RWPE2 (cell line): Measurements from ENCODE around the gene MAPRE3.
A peak's percentile ranks its signal among the peaks of the same experiment; 100 is the strongest.

Source experiments
- ATAC-seq: fragments of 200-7000 bp; cut with Tn5 transposase; 3 replicates; pipeline ENCODE4 v1.9.1; 2021; ENCODE audit warnings: low read depth
- DNase-seq: peaks from one replicate; pipeline ENCODE4 v3.0.0-alpha.2; 2020; ENCODE audit warnings: low spot score
- H3K27ac ChIP-seq: fragments of 450-650 bp; 2 replicates; pipeline ENCODE4 v1.5.1; 2017; ENCODE audit warnings: mild to moderate bottlenecking; ENCODE audit not compliant: poor library complexity, severe bottlenecking
- H3K27me3 ChIP-seq: fragments of 250-450 bp; sonication (Bioruptor Pico); 2 replicates; pipeline ENCODE4 v1.5.1; 2021; ENCODE audit warnings: mild to moderate bottlenecking, moderate library complexity; ENCODE audit not compliant: insufficient read depth, poor library complexity, severe bottlenecking
- H3K36me3 ChIP-seq: fragments of 250-450 bp; sonication (Bioruptor Pico); 2 replicates; pipeline ENCODE4 v1.5.1; 2020; ENCODE audit warnings: low read depth, mild to moderate bottlenecking, moderate library complexity
- H3K4me1 ChIP-seq: fragments of 250-450 bp; sonication (Bioruptor Pico); 2 replicates; pipeline ENCODE4 v1.5.1; 2021; ENCODE audit warnings: mild to moderate bottlenecking, moderate library complexity; ENCODE audit not compliant: insufficient read depth, poor library complexity, severe bottlenecking
- H3K4me3 ChIP-seq: fragments of 250-450 bp; sonication (Bioruptor Pico); 2 replicates; pipeline ENCODE4 v1.5.1; 2021; ENCODE audit warnings: mild to moderate bottlenecking, moderate library complexity; ENCODE audit not compliant: severe bottlenecking
- H3K9me3 ChIP-seq: fragments of 250-450 bp; sonication (Bioruptor Pico); 2 replicates; pipeline ENCODE4 v1.5.1; 2021; ENCODE audit warnings: mild to moderate bottlenecking, moderate library complexity; ENCODE audit not compliant: severe bottlenecking
- TF ChIP-seq, protein P1 (sequence below): fragments of 450-650 bp; IDR thresholded peaks from one replicate; pipeline ENCODE4 v1.5.1; 2017; ENCODE audit warnings: mild to moderate bottlenecking, moderate library complexity; ENCODE audit not compliant: poor library complexity, severe bottlenecking

The MAPRE3 gene

DNA sequence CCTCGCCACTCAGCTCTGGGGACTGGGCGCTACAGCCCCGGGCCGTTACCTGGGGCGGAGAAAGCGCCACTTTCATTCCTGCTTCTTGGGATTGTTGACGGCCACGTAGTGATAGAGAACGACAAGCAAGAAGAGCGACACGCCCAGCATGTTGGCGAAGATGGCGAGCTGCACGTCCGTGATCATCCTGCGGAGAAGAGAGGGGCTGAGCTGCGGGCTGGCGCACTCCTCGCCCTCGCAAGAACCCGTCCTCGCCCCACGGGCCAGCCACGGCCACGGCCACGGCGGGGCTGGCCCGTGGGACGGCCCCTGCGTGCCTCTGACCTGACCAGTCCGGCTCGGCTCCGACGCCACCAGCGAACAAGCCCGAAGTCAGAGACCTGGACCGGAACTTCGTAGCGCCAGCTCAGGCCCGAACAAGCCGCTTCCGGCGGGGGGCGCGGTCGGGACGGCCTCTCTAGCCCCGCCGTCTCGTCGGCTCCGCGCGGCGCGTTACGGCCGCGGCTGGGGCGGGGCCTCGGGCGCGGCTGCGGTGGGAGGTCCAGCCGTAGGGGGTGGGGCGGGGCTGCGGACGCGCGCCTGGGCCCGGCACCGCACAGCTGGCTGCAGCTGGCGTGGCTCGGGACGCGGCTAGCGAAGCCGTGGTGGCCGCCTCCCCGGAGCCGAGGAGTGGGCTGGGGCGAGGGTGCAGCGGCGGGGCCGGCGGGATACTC is 101.0 kb downstream of the MAPRE3 start, which contains the start of gene OST4:
TSS of gene OST4 (minus strand) at position 378 of the 713 bp plus-strand sequence.
- ATAC-seq (peak; percentile 96), DNase-seq (peak; percentile 89)
- TF ChIP-seq, protein P1, sequence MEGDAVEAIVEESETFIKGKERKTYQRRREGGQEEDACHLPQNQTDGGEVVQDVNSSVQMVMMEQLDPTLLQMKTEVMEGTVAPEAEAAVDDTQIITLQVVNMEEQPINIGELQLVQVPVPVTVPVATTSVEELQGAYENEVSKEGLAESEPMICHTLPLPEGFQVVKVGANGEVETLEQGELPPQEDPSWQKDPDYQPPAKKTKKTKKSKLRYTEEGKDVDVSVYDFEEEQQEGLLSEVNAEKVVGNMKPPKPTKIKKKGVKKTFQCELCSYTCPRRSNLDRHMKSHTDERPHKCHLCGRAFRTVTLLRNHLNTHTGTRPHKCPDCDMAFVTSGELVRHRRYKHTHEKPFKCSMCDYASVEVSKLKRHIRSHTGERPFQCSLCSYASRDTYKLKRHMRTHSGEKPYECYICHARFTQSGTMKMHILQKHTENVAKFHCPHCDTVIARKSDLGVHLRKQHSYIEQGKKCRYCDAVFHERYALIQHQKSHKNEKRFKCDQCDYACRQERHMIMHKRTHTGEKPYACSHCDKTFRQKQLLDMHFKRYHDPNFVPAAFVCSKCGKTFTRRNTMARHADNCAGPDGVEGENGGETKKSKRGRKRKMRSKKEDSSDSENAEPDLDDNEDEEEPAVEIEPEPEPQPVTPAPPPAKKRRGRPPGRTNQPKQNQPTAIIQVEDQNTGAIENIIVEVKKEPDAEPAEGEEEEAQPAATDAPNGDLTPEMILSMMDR, result no peak
- H3K4me1 ChIP-seq, result peaks cover 3% of the 10 kb centered on the region
- H3K4me3 ChIP-seq, result peak within 1 kb of the TSS; percentile 77
- no peaks in the 10 kb centered on the region for H3K27me3 ChIP-seq
- H3K36me3 ChIP-seq, result peaks cover 34% of the 10 kb centered on the region
- H3K27ac ChIP-seq, result peak within 1 kb of the TSS; percentile 49
- H3K9me3 ChIP-seq, result no peaks in the 10 kb centered on the region

DNA sequence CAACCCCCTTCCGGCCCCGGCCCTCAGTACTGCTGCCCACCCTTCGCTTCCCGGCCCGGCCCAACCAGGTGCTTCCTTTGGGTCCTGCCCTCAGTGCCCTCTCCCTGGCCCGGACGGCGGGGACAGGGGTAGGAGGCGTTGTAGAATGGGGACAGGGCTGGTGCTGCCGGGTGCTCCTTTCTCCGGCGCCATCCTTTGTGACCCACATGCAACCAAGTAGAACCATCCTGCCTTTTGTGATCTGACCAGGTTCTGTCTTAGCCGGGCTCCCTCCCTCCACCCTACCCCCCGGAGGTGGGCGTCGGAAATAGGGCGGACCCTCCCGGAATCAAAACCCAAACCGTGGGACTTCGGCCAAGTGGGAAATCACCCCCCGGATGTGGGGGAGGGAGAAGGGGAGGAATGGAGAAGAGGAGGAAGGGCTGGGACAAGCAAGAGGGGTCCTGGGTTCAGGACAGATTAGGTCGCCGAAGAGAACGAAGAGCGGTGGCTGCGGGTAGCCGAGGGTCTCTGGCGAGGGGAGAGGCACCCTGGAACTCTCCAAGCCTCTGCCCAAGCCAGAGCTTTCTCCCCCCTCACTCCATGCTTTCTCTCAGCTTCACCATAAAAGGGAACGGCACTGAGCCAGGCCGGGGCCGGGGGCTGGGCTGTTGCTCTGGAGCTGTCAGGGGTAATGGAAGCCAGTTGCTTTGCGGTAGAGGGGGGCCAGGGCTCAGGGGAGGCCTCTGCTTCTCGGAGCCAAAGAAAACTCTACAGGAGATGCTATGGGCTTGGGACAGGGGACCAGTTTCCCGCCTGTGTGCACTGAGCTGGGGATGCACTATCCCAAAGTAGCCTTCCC is 101.8 kb downstream of the MAPRE3 start:
- peak overlapping the region; percentile 49 for H3K27ac ChIP-seq
- TF ChIP-seq, protein P1, result no peak
- H3K4me1 ChIP-seq, result peaks cover 3% of the 10 kb centered on the region

DNA sequence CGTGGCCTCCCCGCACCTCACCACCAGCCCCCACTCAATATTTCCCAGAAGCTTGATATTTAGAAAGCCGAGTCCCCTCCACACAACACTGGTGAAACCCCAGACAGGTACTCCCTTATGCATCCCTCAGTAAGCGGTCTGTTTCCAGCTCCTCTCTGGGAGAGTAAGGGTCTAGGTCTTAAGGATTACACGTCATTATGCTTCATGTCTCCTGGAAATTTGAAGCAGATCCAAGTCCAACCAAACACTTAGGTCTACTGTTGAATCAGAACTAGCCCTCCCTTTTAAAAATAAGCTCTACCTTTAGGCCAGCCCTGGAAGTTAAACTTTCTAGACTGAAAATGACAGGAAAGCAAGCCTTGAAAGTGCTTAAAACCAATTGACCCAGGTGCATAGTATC is 102.5 kb downstream of the MAPRE3 start:
- H3K4me3 ChIP-seq, result no peak overlapping the region
- H3K4me1 ChIP-seq, result peaks cover 3% of the 10 kb centered on the region
- peaks cover 29% of the 10 kb centered on the region for H3K36me3 ChIP-seq

More for the DNA sequence above, 101.8 kb downstream of the MAPRE3 start:
- ATAC-seq (peak; percentile 28), DNase-seq (no peak)
- Histone ChIP-seq H3K36me3 (peaks cover 34% of the 10 kb centered on the region), H3K27me3 (no peaks in the 10 kb centered on the region), H3K9me3 (no peaks in the 10 kb centered on the region), H3K4me3 (peak overlapping the region; percentile 77)

DNA sequence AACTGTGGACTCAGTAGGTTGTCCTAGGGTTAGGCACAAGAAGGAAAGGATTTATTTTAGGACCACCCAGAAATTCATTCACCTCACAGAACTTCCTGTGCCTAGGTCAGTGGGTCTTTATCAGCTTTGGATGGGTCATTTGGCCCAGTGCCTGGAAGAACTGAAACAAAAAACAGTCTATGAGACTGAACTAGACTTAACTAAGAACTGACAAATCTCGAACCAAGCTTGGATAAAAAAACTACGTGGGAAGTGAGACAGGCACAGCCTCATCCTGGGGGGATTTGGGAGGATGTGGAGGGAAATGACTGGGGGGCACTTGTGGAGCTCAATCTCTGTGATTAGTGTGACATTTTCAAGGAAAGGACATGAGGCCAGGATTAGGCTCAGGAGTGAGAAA is 103.3 kb downstream of the MAPRE3 start:
- Histone ChIP-seq H3K27me3 (no peaks in the 10 kb centered on the region), H3K9me3 (no peaks in the 10 kb centered on the region), H3K27ac (no peak overlapping the region), H3K36me3 (peaks cover 20% of the 10 kb centered on the region), H3K4me1 (peaks cover 3% of the 10 kb centered on the region), H3K4me3 (no peak overlapping the region)
- TF ChIP-seq, protein P1, result no peak
- ATAC-seq (no peak), DNase-seq (no peak)

More for the DNA sequence above, 102.5 kb downstream of the MAPRE3 start:
- Histone ChIP-seq H3K27ac (no peak overlapping the region), H3K27me3 (no peaks in the 10 kb centered on the region), H3K9me3 (no peaks in the 10 kb centered on the region)
- ATAC-seq, result no peak
- no peak for DNase-seq
- TF ChIP-seq, protein P1, result no peak
